OCI-LY3 (cell line): ENCODE measurements around the gene MND1.

Experiments used
- H2AFZ ChIP-seq: fragments of 200-600, 300-600 bp; shearing (Covaris generic); 2 replicates; pipeline ENCODE4 v1.6.0; 2014; ENCODE audit warnings: antibody characterized with exemption, low read depth, low read length
- H3K27ac ChIP-seq: fragments of 200-600, 300-600 bp; sonication (generic); 2 replicates; pipeline ENCODE4 v1.5.1; 2014; ENCODE audit warnings: mild to moderate bottlenecking, low read length, moderate library complexity, mixed read lengths
- H3K27me3 ChIP-seq: fragments of 200-600, 300-600 bp; sonication (generic); 2 replicates; pipeline ENCODE4 v1.6.1; 2014; ENCODE audit warnings: low read depth, low read length, mixed read lengths
- H3K36me3 ChIP-seq: fragments of 200-600, 300-600 bp; sonication (generic); replicated peaks from 2 replicates; pipeline ENCODE3; 2014; ENCODE audit warnings: low read depth, low read length, mixed read lengths
- H3K4me1 ChIP-seq: fragments of 300-600, 200-600 bp; sonication (generic); 2 replicates; pipeline ENCODE4 v1.6.1; 2014; ENCODE audit warnings: low read length, mixed read lengths
- H3K4me2 ChIP-seq: fragments of 200-600, 300-600 bp; sonication (generic); 2 replicates; pipeline ENCODE4 v1.6.1; 2014; ENCODE audit warnings: low read length, mixed read lengths
- H3K4me3 ChIP-seq: fragments of 300-600, 200-600 bp; sonication (generic); 2 replicates; pipeline ENCODE4 v1.5.1; 2014; ENCODE audit warnings: antibody characterized with exemption, mild to moderate bottlenecking, low read length, moderate library complexity
- H3K79me2 ChIP-seq: fragments of 300-600, 200-600 bp; shearing (Covaris generic); 2 replicates; pipeline ENCODE4 v1.6.1; 2014; ENCODE audit warnings: mild to moderate bottlenecking, low read length, mixed read lengths
- H3K9ac ChIP-seq: fragments of 300-600, 200-600 bp; shearing (Covaris generic); 2 replicates; pipeline ENCODE4 v1.6.0; 2014; ENCODE audit warnings: mild to moderate bottlenecking, low read length, moderate library complexity
- H3K9me3 ChIP-seq: fragments of 200-600, 300-600 bp; shearing (Covaris generic); 2 replicates; pipeline ENCODE4 v1.6.1; 2014; ENCODE audit warnings: low read length, mixed read lengths; ENCODE audit not compliant: insufficient read depth
- H4K20me1 ChIP-seq: fragments of 200-600, 300-600 bp; sonication (generic); 2 replicates; pipeline ENCODE4 v1.6.1; 2016; ENCODE audit warnings: low read length, mixed read lengths; ENCODE audit not compliant: insufficient read depth
- EZH2phosphoT487 ChIP-seq: fragments of 200-600 bp; shearing (Covaris generic); IDR thresholded peaks from 2 replicates; pipeline ENCODE4 v1.6.1; 2018; ENCODE audit warnings: antibody characterized with exemption, mixed run types, low read depth
- TF ChIP-seq, protein P1 (sequence below): fragments of 200-600, 300-600 bp; sonication (generic); IDR thresholded peaks from 2 replicates; pipeline ENCODE4 v1.5.1; 2014; ENCODE audit warnings: antibody characterized with exemption, low read length, low read depth

The MND1 gene

DNA sequence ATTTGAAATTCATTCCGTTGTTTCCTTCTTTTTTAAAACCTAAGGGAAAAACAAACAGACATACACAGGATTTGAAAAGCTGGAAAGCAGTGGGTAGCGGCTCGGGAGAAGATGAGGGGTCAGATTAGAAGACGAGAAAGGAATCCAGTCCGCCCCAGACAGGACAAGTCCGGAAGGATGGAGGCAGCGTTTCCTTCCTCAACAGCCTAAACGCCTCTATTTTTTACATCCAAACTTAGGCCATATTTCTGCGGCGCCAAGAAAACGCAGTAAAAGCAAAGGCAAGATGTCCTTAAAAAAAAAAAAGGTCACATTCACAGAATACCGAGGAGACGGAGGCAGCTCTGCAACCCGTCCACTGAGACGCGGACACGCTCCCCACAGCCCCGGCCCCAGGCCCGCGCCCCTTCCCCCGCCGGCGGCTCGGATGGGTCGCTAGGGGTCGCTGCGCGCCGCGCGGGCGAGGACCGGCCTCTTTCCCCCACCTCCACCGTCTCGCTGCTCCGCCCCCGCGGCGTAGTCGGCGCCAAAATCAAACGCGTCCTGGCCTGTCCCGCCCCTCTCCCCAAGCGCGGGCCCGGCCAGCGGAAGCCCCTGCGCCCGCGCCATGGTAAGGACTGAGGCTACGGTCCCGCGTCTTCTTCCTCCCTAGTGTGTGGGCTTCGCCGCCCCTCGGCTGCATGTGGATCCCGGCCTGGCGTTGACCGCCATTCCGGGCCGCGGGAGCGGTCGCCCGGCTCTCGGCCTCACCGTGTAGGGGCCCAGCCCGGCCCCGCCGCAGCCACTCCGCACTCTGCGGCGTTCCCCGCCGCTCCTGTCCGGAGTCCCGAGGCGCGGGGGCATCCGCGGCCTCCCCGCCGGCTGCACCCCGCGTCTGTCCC lies at the start of gene MND1:
TSS of gene MND1 (plus strand) at position 558 of the 881 bp plus-strand sequence. CDS start at position 608, 50 bp downstream.
- peak within 1 kb of the TSS; percentile 82 for H3K9ac ChIP-seq
- H3K79me2 ChIP-seq: peaks cover 45% of the 10 kb centered on the region
- no peaks in the 10 kb centered on the region for H3K9me3 ChIP-seq
- no peaks in the 10 kb centered on the region for H3K36me3 ChIP-seq
- H2AFZ ChIP-seq: peak within 1 kb of the TSS; percentile 80
- peak within 1 kb of the TSS; percentile 83 for H3K4me2 ChIP-seq
- H3K27me3 ChIP-seq: no peaks in the 10 kb centered on the region
- H4K20me1 ChIP-seq: peaks cover under 1% of the 10 kb centered on the region; the same call in 1 of the 2 replicates
- H3K4me1 ChIP-seq: peaks cover 49% of the 10 kb centered on the region
- TF ChIP-seq EZH2phosphoT487: no peak
- TF ChIP-seq, protein P1, sequence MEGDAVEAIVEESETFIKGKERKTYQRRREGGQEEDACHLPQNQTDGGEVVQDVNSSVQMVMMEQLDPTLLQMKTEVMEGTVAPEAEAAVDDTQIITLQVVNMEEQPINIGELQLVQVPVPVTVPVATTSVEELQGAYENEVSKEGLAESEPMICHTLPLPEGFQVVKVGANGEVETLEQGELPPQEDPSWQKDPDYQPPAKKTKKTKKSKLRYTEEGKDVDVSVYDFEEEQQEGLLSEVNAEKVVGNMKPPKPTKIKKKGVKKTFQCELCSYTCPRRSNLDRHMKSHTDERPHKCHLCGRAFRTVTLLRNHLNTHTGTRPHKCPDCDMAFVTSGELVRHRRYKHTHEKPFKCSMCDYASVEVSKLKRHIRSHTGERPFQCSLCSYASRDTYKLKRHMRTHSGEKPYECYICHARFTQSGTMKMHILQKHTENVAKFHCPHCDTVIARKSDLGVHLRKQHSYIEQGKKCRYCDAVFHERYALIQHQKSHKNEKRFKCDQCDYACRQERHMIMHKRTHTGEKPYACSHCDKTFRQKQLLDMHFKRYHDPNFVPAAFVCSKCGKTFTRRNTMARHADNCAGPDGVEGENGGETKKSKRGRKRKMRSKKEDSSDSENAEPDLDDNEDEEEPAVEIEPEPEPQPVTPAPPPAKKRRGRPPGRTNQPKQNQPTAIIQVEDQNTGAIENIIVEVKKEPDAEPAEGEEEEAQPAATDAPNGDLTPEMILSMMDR: peak; percentile 99
- peak within 1 kb of the TSS; percentile 79 for H3K4me3 ChIP-seq
- peak within 1 kb of the TSS; percentile 47 for H3K27ac ChIP-seq

- Histone ChIP-seq H3K36me3 (peaks cover 32% of the 10 kb centered on the region), H3K4me3 (no peak overlapping the region), H3K79me2 (no peaks in the 10 kb centered on the region), H3K9ac (no peak overlapping the region), H3K4me2 (no peak overlapping the region), H3K4me1 (peaks cover 3% of the 10 kb centered on the region), H2AFZ (no peak overlapping the region), H3K9me3 (peaks cover 10% of the 10 kb centered on the region; the same call in 1 of the 2 replicates), H3K27ac (no peak overlapping the region), H4K20me1 (no peaks in the 10 kb centered on the region), H3K27me3 (no peaks in the 10 kb centered on the region)
- TF ChIP-seq, protein P1: no peak
- no peak for TF ChIP-seq EZH2phosphoT487
These were observed 49.2 kb upstream of the MND1 start for GRCh38 chr4:153295131-153295755.

DNA sequence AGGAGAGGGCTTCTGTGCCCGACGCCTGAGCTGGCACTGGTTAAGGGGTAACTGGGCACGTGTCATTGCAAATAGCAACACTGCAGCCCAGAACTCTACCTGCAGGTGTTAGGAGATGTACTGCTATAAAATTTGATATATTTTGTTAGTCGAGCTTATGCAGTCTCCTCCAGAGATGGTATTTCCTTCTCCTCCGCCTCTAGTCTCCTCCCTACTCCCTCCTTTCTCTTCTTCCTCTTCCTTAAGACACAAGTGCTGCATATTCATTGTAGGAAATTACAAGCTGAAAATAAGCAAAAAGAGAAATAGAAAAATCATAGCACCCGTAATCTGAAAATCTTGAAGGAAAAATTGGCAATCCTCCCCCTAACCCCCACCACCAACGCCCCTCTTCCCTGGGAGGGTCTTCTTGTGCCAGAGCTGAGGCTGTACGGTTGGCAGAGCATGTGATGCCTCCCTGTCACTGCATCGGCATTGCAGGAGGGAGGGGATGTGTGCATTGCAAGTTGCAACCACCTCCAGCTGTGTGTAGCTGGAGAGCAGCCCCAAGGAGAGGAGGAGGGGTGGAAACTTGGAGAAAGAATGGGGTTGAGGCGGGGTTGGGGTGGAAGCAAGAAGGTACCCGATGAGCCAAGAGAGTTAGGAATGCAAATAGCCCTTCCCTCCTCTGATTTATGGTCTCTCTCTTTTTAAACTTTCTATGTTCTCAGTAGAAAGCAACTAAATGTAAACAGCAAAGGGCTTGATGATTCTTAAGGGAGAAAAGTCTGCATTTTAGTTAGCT lies 48.3 kb upstream of the MND1 start:
- TF ChIP-seq, protein P1: no peak
- no peak for TF ChIP-seq EZH2phosphoT487
- Histone ChIP-seq H3K27me3 (no peaks in the 10 kb centered on the region), H3K36me3 (peaks cover 35% of the 10 kb centered on the region), H3K4me1 (no peaks in the 10 kb centered on the region), H3K4me3 (no peak overlapping the region), H3K9ac (no peak overlapping the region), H2AFZ (no peak overlapping the region), H3K79me2 (no peaks in the 10 kb centered on the region), H4K20me1 (no peaks in the 10 kb centered on the region), H3K27ac (no peak overlapping the region), H3K4me2 (no peak overlapping the region), H3K9me3 (peaks cover 12% of the 10 kb centered on the region; the same call in 1 of the 2 replicates)
